Nephron (organoid): ENCODE measurements around the gene AMIGO1.

Experiments used
- H3K27ac Mint-ChIP-seq, 3 experiments: 2 replicates each; pipeline ENCODE4 v1.8.0; 2020; ENCODE audit warnings: mixed read lengths in 3 of 3, mild to moderate bottlenecking in 2 of 3, moderate library complexity in 1 of 3
- H3K27me3 Mint-ChIP-seq: 2 replicates; pipeline ENCODE4 v1.8.0; 2021; ENCODE audit warnings: low read depth, mild to moderate bottlenecking, moderate library complexity, mixed read lengths
- H3K36me3 Mint-ChIP-seq: 2 replicates; pipeline ENCODE4 v1.8.0; 2020; ENCODE audit warnings: low read depth, mixed read lengths
- H3K4me1 Mint-ChIP-seq: 2 replicates; pipeline ENCODE4 v1.8.0; 2020; ENCODE audit warnings: mixed read lengths
- H3K4me3 Mint-ChIP-seq, 3 experiments: 2 replicates each; pipeline ENCODE4 v1.8.0; 2020; ENCODE audit warnings: mild to moderate bottlenecking in 3 of 3, mixed read lengths in 3 of 3, moderate library complexity in 2 of 3
- H3K9me3 Mint-ChIP-seq: 2 replicates; pipeline ENCODE4 v1.8.0; 2020; ENCODE audit warnings: mixed read lengths
- TF ChIP-seq, protein P1 (sequence below), 3 experiments: fragments of 200-600 bp; sonication (generic); IDR thresholded peaks; one replicate each; pipeline ENCODE4 v1.5.0; 2021; ENCODE audit warnings: antibody characterized with exemption in 3 of 3; ENCODE audit not compliant: unreplicated experiment in 3 of 3

AMIGO1 gene

DNA sequence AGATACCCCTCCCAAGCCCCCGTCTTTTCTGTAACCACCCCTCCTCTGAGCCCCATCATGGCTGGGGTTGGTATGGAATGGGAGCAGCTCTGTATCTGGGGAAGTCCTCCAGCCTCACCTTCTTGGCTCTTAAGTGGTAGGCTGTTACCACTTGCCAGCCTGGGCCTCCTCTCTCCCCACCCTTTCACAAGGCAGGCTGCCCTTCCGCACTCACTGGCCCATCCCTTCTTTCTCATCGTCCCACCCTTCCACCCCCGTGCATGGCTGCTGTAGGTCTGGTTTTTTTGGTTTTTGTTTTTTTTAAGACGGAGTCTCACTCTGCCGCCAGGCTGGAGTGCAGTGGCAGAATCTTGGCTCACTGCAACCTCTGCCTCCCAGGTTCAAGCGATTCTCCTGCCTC lies 10.4 kb downstream of the AMIGO1 start:
- Mint-ChIP-seq H3K36me3 (peaks cover 13% of the 10 kb centered on the region), H3K4me1 (peaks cover 74% of the 10 kb centered on the region), H3K27me3 (no peaks in the 10 kb centered on the region), H3K4me3 (peak overlapping the region in 1 of 3 experiments; percentile 10), H3K9me3 (no peaks in the 10 kb centered on the region), H3K27ac (peak overlapping the region; percentile 74 to 96 (median 75))
- TF ChIP-seq, protein P1, sequence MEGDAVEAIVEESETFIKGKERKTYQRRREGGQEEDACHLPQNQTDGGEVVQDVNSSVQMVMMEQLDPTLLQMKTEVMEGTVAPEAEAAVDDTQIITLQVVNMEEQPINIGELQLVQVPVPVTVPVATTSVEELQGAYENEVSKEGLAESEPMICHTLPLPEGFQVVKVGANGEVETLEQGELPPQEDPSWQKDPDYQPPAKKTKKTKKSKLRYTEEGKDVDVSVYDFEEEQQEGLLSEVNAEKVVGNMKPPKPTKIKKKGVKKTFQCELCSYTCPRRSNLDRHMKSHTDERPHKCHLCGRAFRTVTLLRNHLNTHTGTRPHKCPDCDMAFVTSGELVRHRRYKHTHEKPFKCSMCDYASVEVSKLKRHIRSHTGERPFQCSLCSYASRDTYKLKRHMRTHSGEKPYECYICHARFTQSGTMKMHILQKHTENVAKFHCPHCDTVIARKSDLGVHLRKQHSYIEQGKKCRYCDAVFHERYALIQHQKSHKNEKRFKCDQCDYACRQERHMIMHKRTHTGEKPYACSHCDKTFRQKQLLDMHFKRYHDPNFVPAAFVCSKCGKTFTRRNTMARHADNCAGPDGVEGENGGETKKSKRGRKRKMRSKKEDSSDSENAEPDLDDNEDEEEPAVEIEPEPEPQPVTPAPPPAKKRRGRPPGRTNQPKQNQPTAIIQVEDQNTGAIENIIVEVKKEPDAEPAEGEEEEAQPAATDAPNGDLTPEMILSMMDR (IDR thresholded peaks at IDR 0.05; ENCODE audit: unreplicated experiment in 3 of 3), result no peak

DNA sequence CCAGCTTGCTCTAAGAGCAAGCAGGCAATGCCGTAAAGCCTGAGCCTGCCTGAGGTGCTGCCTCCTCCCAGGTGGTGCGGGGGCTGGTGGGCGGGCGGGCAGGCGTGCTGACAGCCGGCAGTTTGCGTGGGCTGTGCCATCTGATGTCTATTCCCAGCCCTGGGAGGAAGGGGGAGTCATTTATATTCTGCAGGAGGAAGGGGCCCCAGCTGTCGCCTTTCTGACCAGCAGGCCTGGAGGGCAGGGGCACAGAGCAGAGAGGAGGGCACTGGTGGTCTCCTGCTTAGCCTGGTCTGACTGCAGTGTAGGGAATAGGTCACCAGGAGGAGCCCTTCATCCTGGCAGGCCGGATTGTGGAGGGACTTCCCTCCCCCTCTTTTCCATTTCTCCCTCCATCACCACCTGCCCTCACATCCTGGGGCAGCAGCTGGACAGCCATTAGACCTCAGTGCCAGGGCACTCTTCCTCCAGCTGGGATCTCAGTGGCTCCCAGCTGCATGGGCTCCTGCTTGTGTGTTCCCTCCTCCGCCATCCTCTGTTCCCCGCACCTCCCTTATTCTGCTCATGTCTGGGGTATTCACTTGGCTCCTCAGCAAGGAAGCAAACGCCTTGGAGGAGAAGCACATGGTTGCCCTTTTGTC lies 11.2 kb downstream of the AMIGO1 start:
- Mint-ChIP-seq H3K27me3 (no peaks in the 10 kb centered on the region), H3K9me3 (no peaks in the 10 kb centered on the region), H3K36me3 (peaks cover 13% of the 10 kb centered on the region), H3K4me1 (peaks cover 74% of the 10 kb centered on the region), H3K27ac (peak overlapping the region; percentile 26 to 87 (median 65)), H3K4me3 (peak overlapping the region; percentile 28 to 55 (median 40))
- TF ChIP-seq, protein P1 (IDR thresholded peaks at IDR 0.05; ENCODE audit: unreplicated experiment in 3 of 3), result peak; percentile 61 to 76 (median 69)

DNA sequence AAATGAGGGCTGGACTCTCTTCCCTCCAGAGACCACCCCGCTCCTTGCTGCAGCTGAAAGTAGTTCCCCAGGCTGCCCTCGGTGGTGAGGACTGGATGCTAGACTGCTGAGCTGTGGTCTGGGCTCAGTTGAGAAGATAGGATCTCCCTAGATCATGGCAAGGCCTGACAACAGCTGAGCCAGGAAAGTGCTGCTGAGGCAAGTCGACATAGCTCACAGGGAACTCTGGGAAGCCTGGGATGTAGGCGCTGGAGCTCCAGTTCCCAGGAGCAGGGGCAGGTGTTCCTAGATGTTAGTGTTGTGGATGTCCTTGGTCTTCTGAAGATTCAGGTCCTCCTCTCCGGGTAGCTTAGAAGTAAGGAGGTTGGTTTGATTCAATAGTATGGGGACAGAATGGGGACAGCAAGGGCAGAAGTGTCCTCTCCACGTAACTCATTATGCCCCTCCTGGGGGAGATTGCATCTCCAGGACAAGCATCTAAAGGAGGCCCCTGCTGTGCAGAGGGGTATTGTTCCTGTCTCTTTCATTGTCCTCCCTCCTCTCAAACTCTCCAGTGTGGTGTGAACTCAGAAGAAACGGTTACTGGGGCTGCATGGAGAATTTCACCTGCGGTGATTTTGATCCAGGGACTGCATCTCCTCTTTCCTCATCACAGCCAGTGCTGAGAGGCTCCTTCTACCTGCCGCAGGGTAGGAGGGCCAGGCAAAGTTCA lies 11.9 kb downstream of the AMIGO1 start:
- Mint-ChIP-seq H3K27me3 (no peaks in the 10 kb centered on the region), H3K4me1 (peaks cover 74% of the 10 kb centered on the region), H3K4me3 (peak overlapping the region; percentile 28 to 55 (median 40)), H3K27ac (peak overlapping the region; percentile 26 to 87 (median 65)), H3K36me3 (peaks cover 14% of the 10 kb centered on the region), H3K9me3 (no peaks in the 10 kb centered on the region)
- TF ChIP-seq, protein P1 (IDR thresholded peaks at IDR 0.05; ENCODE audit: unreplicated experiment in 3 of 3), result no peak

DNA sequence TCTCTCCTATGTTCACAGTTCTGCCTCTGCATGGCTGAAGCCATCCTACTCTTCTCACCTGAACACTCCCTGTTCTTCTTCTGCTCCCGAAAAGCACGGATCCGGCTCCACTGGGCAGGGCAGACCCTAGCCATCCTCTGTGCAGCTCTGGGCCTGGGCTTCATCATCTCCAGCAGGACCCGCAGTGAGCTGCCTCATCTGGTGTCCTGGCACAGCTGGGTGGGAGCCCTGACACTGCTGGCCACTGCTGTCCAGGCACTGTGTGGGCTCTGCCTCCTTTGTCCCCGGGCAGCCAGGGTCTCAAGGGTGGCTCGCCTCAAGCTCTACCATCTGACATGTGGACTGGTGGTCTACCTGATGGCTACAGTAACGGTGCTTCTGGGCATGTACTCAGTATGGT lies 13.8 kb downstream of the AMIGO1 start:
- TF ChIP-seq, protein P1 (IDR thresholded peaks at IDR 0.05; ENCODE audit: unreplicated experiment in 3 of 3), result no peak
- H3K9me3 Mint-ChIP-seq, result no peaks in the 10 kb centered on the region
- H3K36me3 Mint-ChIP-seq, result peaks cover 17% of the 10 kb centered on the region
- H3K27ac Mint-ChIP-seq, result no peak overlapping the region
- H3K4me1 Mint-ChIP-seq, result peaks cover 63% of the 10 kb centered on the region
- no peaks in the 10 kb centered on the region for H3K27me3 Mint-ChIP-seq
- H3K4me3 Mint-ChIP-seq, result peak overlapping the region; percentile 92 to 94 (median 92)

DNA sequence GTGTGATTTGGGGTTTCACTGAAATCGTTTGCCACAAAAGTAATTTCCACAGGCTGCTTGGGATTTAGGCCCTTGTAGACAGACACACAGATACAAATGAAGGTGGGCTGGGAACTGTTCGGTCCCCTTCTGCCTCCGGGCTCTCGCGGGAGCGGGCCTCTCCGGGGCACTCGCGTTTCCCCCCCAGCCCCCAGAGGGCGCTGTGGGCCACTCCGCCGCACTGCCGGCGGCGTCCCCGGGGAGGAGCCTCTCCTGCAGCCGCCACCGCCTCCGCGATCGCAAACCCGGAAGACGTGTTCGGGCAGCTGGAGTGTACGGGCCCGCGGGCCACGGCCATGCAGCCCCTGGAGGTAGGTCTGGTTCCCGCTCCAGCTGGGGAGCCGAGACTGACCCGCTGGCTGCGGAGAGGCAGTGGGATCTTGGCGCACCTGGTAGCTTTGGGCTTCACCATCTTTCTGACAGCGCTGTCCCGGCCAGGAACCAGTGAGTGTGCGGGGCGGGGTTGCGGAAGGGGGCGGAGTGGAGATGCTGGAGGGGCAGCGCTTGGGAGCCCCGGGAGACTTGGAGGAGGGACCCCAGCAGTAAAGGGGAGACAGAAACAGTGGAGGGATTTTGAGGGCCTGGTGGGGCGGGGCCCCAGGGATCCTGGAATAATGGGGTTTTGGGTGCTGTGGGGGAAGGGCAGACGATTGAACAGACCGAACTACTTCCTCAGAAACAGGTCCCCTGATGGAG lies 15.6 kb downstream of the AMIGO1 start, which contains the start of gene CYB561D1:
Gene CYB561D1, plus strand, starts transcription at position 290 of the 735 bp plus-strand sequence. Its CDS starts 46 bp downstream, at position 336.
- no peaks in the 10 kb centered on the region for H3K9me3 Mint-ChIP-seq
- TF ChIP-seq, protein P1 (IDR thresholded peaks at IDR 0.05; ENCODE audit: unreplicated experiment in 3 of 3), result peak; percentile 95 to 97 (median 95)
- H3K27ac Mint-ChIP-seq, result peak within 1 kb of the TSS in 2 of 3 experiments; percentile 60 to 66
- H3K36me3 Mint-ChIP-seq, result peaks cover 22% of the 10 kb centered on the region
- no peaks in the 10 kb centered on the region for H3K27me3 Mint-ChIP-seq
- H3K4me1 Mint-ChIP-seq, result peaks cover 51% of the 10 kb centered on the region
- H3K4me3 Mint-ChIP-seq, result peak within 1 kb of the TSS; percentile 92 to 94 (median 92)
